H1 (cell line): ENCODE results near the gene WDR1. TPM values are rescaled to one million over a fixed set of nuclear protein-coding genes. Genes with fewer than 3 reads are reported as not detected.

Experiments
- CBX8 ChIP-seq: fragments of 300-800, 300-1000 bp; sonication (generic); IDR thresholded peaks from 2 replicates; pipeline ENCODE4 v1.7.1; 2016; ENCODE audit warnings: low read depth, low read length, borderline replicate concordance
- CEBPB ChIP-seq: IDR thresholded peaks from 2 replicates; pipeline ENCODE4 v1.6.1; 2012; ENCODE audit warnings: low read depth, low read length
- POU5F1 ChIP-seq: IDR thresholded peaks from 2 replicates; pipeline ENCODE4 v1.6.1; 2011; ENCODE audit warnings: low read depth, mild to moderate bottlenecking, low read length, moderate library complexity
- RFX5 ChIP-seq: IDR thresholded peaks from 2 replicates; pipeline ENCODE4 v1.6.1; 2011; ENCODE audit warnings: low read depth, low read length, improper control_type of control experiment, borderline replicate concordance
- polyA plus RNA-seq, 7 experiments: library from polyadenylated mRNA; depleted of rRNA in 3 of 7; stranded (reverse) in 5 of 7; unstranded in 2 of 7; fragments of >200 nt in 5 of 7; fragments of 200-250 nt in 2 of 7; gene quantifications; 1 replicate in 5 of 7; 2 replicates in 1 of 7; 4 replicates in 1 of 7; pipeline versions ENCODE4 v1.2.1 to v1.2.3, GENCODE V29; 2011 to 2013; ENCODE audit warnings: missing spikeins in 2 of 7, mixed read lengths in 2 of 7
- total RNA-seq: library from RNA; stranded (reverse); fragmentation: NEBNext Ultra II Directional; extraction: Animal tissue kit (Norgen Biotek cat#: 25700); gene quantifications from 2 replicates; pipeline ENCODE4 v1.2.1, GENCODE V29; 2021
- TF ChIP-seq, protein P1 (sequence below): fragments of 300-600 bp; sonication (generic); IDR thresholded peaks from 2 replicates; pipeline ENCODE4 v1.7.1; 2012; ENCODE audit warnings: low read length, moderate library complexity, mild to moderate bottlenecking, inconsistent platforms; ENCODE audit not compliant: insufficient replicate concordance

Gene WDR1
- total and polyA plus RNA-seq, 2 of the 8 experiments (the other 6 are each of a cell fraction or from before 2014, with no cell fraction given) = 315 to 377 TPM

DNA sequence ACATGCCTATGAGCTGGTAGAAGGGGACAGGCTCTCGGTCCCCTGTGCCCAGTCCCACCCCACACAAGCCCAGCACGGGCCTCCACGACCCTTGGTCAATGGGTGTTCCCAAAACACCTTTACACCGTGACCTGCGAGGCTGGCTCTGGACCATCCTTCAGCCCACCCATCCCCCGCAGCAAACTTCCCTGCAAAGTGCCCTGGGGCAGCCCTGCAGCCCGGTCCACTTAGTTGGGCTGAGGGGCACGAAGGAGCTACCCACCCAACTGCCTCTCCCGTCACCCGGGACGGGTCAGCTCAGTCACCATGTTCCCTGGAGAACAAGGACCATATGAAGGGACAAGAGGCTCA, 23.4 kb downstream of the WDR1 start (continued):
- TF ChIP-seq, protein P1, sequence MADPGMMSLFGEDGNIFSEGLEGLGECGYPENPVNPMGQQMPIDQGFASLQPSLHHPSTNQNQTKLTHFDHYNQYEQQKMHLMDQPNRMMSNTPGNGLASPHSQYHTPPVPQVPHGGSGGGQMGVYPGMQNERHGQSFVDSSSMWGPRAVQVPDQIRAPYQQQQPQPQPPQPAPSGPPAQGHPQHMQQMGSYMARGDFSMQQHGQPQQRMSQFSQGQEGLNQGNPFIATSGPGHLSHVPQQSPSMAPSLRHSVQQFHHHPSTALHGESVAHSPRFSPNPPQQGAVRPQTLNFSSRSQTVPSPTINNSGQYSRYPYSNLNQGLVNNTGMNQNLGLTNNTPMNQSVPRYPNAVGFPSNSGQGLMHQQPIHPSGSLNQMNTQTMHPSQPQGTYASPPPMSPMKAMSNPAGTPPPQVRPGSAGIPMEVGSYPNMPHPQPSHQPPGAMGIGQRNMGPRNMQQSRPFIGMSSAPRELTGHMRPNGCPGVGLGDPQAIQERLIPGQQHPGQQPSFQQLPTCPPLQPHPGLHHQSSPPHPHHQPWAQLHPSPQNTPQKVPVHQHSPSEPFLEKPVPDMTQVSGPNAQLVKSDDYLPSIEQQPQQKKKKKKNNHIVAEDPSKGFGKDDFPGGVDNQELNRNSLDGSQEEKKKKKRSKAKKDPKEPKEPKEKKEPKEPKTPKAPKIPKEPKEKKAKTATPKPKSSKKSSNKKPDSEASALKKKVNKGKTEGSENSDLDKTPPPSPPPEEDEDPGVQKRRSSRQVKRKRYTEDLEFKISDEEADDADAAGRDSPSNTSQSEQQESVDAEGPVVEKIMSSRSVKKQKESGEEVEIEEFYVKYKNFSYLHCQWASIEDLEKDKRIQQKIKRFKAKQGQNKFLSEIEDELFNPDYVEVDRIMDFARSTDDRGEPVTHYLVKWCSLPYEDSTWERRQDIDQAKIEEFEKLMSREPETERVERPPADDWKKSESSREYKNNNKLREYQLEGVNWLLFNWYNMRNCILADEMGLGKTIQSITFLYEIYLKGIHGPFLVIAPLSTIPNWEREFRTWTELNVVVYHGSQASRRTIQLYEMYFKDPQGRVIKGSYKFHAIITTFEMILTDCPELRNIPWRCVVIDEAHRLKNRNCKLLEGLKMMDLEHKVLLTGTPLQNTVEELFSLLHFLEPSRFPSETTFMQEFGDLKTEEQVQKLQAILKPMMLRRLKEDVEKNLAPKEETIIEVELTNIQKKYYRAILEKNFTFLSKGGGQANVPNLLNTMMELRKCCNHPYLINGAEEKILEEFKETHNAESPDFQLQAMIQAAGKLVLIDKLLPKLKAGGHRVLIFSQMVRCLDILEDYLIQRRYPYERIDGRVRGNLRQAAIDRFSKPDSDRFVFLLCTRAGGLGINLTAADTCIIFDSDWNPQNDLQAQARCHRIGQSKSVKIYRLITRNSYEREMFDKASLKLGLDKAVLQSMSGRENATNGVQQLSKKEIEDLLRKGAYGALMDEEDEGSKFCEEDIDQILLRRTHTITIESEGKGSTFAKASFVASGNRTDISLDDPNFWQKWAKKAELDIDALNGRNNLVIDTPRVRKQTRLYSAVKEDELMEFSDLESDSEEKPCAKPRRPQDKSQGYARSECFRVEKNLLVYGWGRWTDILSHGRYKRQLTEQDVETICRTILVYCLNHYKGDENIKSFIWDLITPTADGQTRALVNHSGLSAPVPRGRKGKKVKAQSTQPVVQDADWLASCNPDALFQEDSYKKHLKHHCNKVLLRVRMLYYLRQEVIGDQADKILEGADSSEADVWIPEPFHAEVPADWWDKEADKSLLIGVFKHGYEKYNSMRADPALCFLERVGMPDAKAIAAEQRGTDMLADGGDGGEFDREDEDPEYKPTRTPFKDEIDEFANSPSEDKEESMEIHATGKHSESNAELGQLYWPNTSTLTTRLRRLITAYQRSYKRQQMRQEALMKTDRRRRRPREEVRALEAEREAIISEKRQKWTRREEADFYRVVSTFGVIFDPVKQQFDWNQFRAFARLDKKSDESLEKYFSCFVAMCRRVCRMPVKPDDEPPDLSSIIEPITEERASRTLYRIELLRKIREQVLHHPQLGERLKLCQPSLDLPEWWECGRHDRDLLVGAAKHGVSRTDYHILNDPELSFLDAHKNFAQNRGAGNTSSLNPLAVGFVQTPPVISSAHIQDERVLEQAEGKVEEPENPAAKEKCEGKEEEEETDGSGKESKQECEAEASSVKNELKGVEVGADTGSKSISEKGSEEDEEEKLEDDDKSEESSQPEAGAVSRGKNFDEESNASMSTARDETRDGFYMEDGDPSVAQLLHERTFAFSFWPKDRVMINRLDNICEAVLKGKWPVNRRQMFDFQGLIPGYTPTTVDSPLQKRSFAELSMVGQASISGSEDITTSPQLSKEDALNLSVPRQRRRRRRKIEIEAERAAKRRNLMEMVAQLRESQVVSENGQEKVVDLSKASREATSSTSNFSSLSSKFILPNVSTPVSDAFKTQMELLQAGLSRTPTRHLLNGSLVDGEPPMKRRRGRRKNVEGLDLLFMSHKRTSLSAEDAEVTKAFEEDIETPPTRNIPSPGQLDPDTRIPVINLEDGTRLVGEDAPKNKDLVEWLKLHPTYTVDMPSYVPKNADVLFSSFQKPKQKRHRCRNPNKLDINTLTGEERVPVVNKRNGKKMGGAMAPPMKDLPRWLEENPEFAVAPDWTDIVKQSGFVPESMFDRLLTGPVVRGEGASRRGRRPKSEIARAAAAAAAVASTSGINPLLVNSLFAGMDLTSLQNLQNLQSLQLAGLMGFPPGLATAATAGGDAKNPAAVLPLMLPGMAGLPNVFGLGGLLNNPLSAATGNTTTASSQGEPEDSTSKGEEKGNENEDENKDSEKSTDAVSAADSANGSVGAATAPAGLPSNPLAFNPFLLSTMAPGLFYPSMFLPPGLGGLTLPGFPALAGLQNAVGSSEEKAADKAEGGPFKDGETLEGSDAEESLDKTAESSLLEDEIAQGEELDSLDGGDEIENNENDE = no peak
- TF ChIP-seq CBX8 (no peak), RFX5 (no peak), CEBPB (no peak), POU5F1 (no peak)
